Thyroid gland (tissue), 4 donors: ENCODE data around the gene BAG3. TPM values are rescaled to one million over a fixed set of nuclear protein-coding genes. Genes with fewer than 3 reads are reported as not detected.

Experiments used
- DNase-seq, 2 donors: peaks; one replicate each; pipeline ENCODE4 v3.0.0-alpha.2; 2019
- H3K27ac ChIP-seq, 3 donors: fragments of 200-600 bp; sonication (generic); 1 replicate in 2 of 3; 2 replicates in 1 of 3; pipeline ENCODE4 v1.5.1; 2016 to 2019; ENCODE audit warnings: mild to moderate bottlenecking in 1 of 3, moderate library complexity in 1 of 3
- H3K27me3 ChIP-seq: fragments of 200-600 bp; sonication (generic); one replicate; pipeline ENCODE4 v1.5.1; 2019
- H3K36me3 ChIP-seq, 2 donors: fragments of 200-600 bp; sonication (generic); one replicate each; pipeline ENCODE4 v1.5.1; 2016 to 2019
- H3K4me1 ChIP-seq, 2 donors: fragments of 200-600 bp; sonication (generic); one replicate each; pipeline ENCODE4 v1.5.1; 2017 to 2019
- H3K4me3 ChIP-seq, 3 donors: fragments of 200-600 bp; sonication (generic); replicated peaks in 1 of 3; 1 replicate in 2 of 3; 2 replicates in 1 of 3; pipeline ENCODE4 v1.5.1; 2016; ENCODE audit warnings: mild to moderate bottlenecking in 1 of 3
- H3K9me3 ChIP-seq: fragments of 200-600 bp; sonication (generic); one replicate; pipeline ENCODE4 v1.5.1; 2017
- CTCF ChIP-seq, 6 experiments: fragments of 200-600 bp in 3 of 6; fragments of 450-650 bp in 3 of 6; sonication (generic) in 3 of 6; IDR thresholded peaks; one replicate each; pipeline ENCODE4 v1.5.1; 2016 to 2019; ENCODE audit warnings: antibody characterized with exemption in 6 of 6, mild to moderate bottlenecking in 2 of 6, inconsistent platforms in 1 of 6, moderate library complexity in 1 of 6
- POLR2A ChIP-seq, 2 donors: fragments of 450-650 bp; IDR thresholded peaks; one replicate each; pipeline ENCODE4 v1.6.1; 2017; ENCODE audit warnings: antibody characterized with exemption in 2 of 2, mild to moderate bottlenecking in 2 of 2, moderate library complexity in 1 of 2
- WGBS, 2 donors: methylation state at CpG; one replicate each; pipeline ENCODE4 v1.1.5; 2017; 5-methylcytosine and 5-hydroxymethylcytosine counted together
- intact Hi-C: fragments of 100-400 bp; cut with DNase I; formaldehyde crosslinking; loops from one replicate; pipeline ENCODE4 v1.15.1; 2023
- total RNA-seq, 4 donors: library from RNA; depleted of rRNA; stranded (reverse); fragments of >200 nt; gene quantifications; one replicate each; pipeline ENCODE4 v1.2.3, GENCODE V29; 2016

The BAG3 gene
- total RNA-seq, 4 donors from 2014 or later, result 26.6 to 46.6 (median 38.0) TPM

GRCh38 chr10:119630300-119630699 lies 20.9 kb upstream of the BAG3 start:
- intact Hi-C loops, result no loop called here
- no peaks in the 10 kb centered on the region for H3K9me3 ChIP-seq
- no peak for TF ChIP-seq POLR2A (IDR thresholded peaks at IDR 0.05)
- TF ChIP-seq CTCF (IDR thresholded peaks at IDR 0.05), result no peak
- 83 to 87% methylated on average over 5 of the region's 5 CpGs for WGBS, 2 donors
- H3K27ac ChIP-seq, result no peak overlapping the region
- H3K4me3 ChIP-seq, result no peak overlapping the region
- H3K4me1 ChIP-seq, result peaks cover 0 to 8% of the 10 kb centered on the region in 2 donors
- DNase-seq, result no peak
- no peaks in the 10 kb centered on the region for H3K27me3 ChIP-seq
- H3K36me3 ChIP-seq, result no peaks in the 10 kb centered on the region

- TF ChIP-seq CTCF (IDR thresholded peaks at IDR 0.05) (no peak), POLR2A (IDR thresholded peaks at IDR 0.05) (no peak)
- Histone ChIP-seq H3K36me3 (no peaks in the 10 kb centered on the region), H3K4me3 (no peak overlapping the region), H3K9me3 (no peaks in the 10 kb centered on the region), H3K27ac (no peak overlapping the region), H3K4me1 (peaks cover 0 to 8% of the 10 kb centered on the region in 2 donors), H3K27me3 (no peaks in the 10 kb centered on the region)
- intact Hi-C loops, result no loop called here
- no peak for DNase-seq
- WGBS, 2 donors, result 70% methylated on average over 3 of the region's 3 CpGs
These were observed 17.5 kb upstream of the BAG3 start for GRCh38 chr10:119633538-119634218.

- no peaks in the 10 kb centered on the region for H3K36me3 ChIP-seq
- H3K4me3 ChIP-seq, result no peak overlapping the region
- H3K9me3 ChIP-seq, result no peaks in the 10 kb centered on the region
- TF ChIP-seq CTCF (IDR thresholded peaks at IDR 0.05) (no peak), POLR2A (IDR thresholded peaks at IDR 0.05) (no peak)
- H3K27ac ChIP-seq, result no peak overlapping the region
- intact Hi-C loops, result no loop called here
- H3K4me1 ChIP-seq, result peaks cover 0 to 8% of the 10 kb centered on the region in 2 donors
- peak; percentile 67 to 70 for DNase-seq
- no peaks in the 10 kb centered on the region for H3K27me3 ChIP-seq
- WGBS, 2 donors, result 40 to 43% methylated on average over 1 of the region's 1 CpG
These were observed 17.0 kb upstream of the BAG3 start for GRCh38 chr10:119634219-119634544.

- Histone ChIP-seq H3K4me3 (no peak overlapping the region), H3K27me3 (no peaks in the 10 kb centered on the region), H3K27ac (no peak overlapping the region), H3K9me3 (no peaks in the 10 kb centered on the region), H3K4me1 (peaks cover 0 to 8% of the 10 kb centered on the region in 2 donors), H3K36me3 (no peaks in the 10 kb centered on the region)
- DNase-seq, result no peak
- intact Hi-C loops, result no loop called here
- WGBS, 2 donors, result 80 to 82% methylated on average over 4 of the region's 4 CpGs
- no peak for TF ChIP-seq CTCF (IDR thresholded peaks at IDR 0.05)
- no peak for TF ChIP-seq POLR2A (IDR thresholded peaks at IDR 0.05)
These were observed 13.5 kb upstream of the BAG3 start for GRCh38 chr10:119637631-119638030.

- no peak for DNase-seq
- no peak overlapping the region for H3K27ac ChIP-seq
- H3K4me1 ChIP-seq, result peaks cover 0 to 5% of the 10 kb centered on the region in 2 donors
- intact Hi-C loops, result no loop called here
- no peak for TF ChIP-seq POLR2A (IDR thresholded peaks at IDR 0.05)
- TF ChIP-seq CTCF (IDR thresholded peaks at IDR 0.05), result no peak
- H3K4me3 ChIP-seq, result no peak overlapping the region
- H3K9me3 ChIP-seq, result no peaks in the 10 kb centered on the region
- no peaks in the 10 kb centered on the region for H3K27me3 ChIP-seq
- WGBS, 2 donors, result 70 to 75% methylated on average over 7 of the region's 7 CpGs
- H3K36me3 ChIP-seq, result no peaks in the 10 kb centered on the region
These were observed 12.2 kb upstream of the BAG3 start for GRCh38 chr10:119638982-119639381.
